HepG2 (cell line): ENCODE results near the gene STK17A.

Experiments used
- HDAC2 ChIP-seq: sonication (generic); formaldehyde crosslinking; IDR thresholded peaks from 2 replicates; pipeline ENCODE4 v1.4.0; 2020; ENCODE audit warnings: missing genetic modification reagents
- MAFK ChIP-seq, 2 experiments: IDR thresholded peaks in 1 of 2; conservative IDR thresholded peaks in 1 of 2; 2 replicates each; pipeline ENCODE4 v1.6.1; 2011; ENCODE audit warnings: improper control_type of control experiment in 2 of 2, low read length in 2 of 2
- RAD21 ChIP-seq: fragments of 450-650 bp; formaldehyde crosslinking; IDR thresholded peaks from 2 replicates; pipeline ENCODE4 v1.5.0; 2020; ENCODE audit warnings: mild to moderate bottlenecking
- ZSCAN12 ChIP-seq: sonication (generic); formaldehyde crosslinking; IDR thresholded peaks from 2 replicates; pipeline ENCODE4 v1.9.0; 2021; ENCODE audit warnings: mild to moderate bottlenecking, missing genetic modification reagents
- TF ChIP-seq, protein P1 (sequence below): IDR thresholded peaks from 2 replicates; pipeline ENCODE4 v1.6.1; 2012; ENCODE audit warnings: low read length, improper control_type of control experiment
- TF ChIP-seq, protein P2 (sequence below): sonication (generic); formaldehyde crosslinking; IDR thresholded peaks from 2 replicates; pipeline ENCODE4 v1.4.0; 2020; ENCODE audit warnings: missing genetic modification reagents

DNA sequence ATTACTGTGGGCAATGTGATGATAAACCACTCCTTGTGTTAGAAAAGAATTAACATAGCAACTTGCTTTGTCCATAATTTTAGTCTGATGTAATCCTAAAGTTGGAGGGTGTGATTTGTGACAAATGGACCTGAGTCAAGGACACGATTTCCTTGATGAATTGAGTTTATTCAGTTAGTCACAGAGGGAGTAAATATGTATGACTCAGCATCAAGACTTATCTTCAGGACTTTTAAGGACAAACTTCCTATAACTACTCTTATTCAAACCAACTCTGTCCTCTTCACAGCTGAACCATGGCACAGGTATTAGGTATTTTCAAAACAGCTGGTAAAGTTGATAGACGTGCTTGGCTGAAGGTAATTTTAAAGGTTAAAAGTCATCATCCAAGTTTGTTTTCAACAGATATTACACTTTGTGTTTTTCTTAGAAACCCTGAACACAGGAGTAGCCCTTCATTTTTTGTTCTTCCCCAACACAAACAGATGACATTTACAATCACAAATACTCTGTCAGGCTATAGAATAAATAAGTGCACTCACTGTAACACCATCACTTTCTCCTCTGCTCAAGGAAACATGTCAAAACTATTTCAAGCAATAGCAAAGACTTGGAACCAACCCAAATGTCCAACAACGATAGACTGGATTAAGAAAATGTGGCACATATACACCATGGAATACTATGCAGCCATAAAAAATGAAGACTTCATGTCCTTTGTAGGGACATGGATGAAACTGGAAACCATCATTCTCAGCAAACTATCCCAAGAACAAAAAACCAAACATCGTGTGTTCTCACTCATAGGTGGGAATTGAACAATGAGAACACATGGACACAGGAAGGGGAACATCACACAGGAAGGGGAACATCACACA, 91.9 kb downstream of the STK17A start:
- TF ChIP-seq MAFK (conservative IDR thresholded peaks at IDR 0.05 in 1 of 2, IDR thresholded peaks at IDR 0.05 in 1 of 2; ENCODE audit: low read length in 2 of 2) = peak; percentile 87 to 95
- TF ChIP-seq HDAC2 (CRISPR knock-in tag) = peak; percentile 52; the same call in 1 of the 2 replicates
- TF ChIP-seq, protein P1, sequence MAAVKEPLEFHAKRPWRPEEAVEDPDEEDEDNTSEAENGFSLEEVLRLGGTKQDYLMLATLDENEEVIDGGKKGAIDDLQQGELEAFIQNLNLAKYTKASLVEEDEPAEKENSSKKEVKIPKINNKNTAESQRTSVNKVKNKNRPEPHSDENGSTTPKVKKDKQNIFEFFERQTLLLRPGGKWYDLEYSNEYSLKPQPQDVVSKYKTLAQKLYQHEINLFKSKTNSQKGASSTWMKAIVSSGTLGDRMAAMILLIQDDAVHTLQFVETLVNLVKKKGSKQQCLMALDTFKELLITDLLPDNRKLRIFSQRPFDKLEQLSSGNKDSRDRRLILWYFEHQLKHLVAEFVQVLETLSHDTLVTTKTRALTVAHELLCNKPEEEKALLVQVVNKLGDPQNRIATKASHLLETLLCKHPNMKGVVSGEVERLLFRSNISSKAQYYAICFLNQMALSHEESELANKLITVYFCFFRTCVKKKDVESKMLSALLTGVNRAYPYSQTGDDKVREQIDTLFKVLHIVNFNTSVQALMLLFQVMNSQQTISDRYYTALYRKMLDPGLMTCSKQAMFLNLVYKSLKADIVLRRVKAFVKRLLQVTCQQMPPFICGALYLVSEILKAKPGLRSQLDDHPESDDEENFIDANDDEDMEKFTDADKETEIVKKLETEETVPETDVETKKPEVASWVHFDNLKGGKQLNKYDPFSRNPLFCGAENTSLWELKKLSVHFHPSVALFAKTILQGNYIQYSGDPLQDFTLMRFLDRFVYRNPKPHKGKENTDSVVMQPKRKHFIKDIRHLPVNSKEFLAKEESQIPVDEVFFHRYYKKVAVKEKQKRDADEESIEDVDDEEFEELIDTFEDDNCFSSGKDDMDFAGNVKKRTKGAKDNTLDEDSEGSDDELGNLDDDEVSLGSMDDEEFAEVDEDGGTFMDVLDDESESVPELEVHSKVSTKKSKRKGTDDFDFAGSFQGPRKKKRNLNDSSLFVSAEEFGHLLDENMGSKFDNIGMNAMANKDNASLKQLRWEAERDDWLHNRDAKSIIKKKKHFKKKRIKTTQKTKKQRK = no peak
- TF ChIP-seq ZSCAN12 (CRISPR knock-in tag) = no peak
- TF ChIP-seq, protein P2, sequence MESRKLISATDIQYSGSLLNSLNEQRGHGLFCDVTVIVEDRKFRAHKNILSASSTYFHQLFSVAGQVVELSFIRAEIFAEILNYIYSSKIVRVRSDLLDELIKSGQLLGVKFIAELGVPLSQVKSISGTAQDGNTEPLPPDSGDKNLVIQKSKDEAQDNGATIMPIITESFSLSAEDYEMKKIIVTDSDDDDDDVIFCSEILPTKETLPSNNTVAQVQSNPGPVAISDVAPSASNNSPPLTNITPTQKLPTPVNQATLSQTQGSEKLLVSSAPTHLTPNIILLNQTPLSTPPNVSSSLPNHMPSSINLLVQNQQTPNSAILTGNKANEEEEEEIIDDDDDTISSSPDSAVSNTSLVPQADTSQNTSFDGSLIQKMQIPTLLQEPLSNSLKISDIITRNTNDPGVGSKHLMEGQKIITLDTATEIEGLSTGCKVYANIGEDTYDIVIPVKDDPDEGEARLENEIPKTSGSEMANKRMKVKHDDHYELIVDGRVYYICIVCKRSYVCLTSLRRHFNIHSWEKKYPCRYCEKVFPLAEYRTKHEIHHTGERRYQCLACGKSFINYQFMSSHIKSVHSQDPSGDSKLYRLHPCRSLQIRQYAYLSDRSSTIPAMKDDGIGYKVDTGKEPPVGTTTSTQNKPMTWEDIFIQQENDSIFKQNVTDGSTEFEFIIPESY (CRISPR knock-in tag) = no peak
- TF ChIP-seq RAD21 = no peak
